IPS-15b (cell line): ENCODE data around the gene CHRM5.

Experiments
- H3K27me3 ChIP-seq: one replicate; pipeline ENCODE4 v1.6.1; 2013; ENCODE audit warnings: low read length; ENCODE audit not compliant: control insufficient read depth, insufficient read depth
- H3K36me3 ChIP-seq: one replicate; pipeline ENCODE4 v1.6.1; 2013; ENCODE audit warnings: low read length; ENCODE audit not compliant: control insufficient read depth, insufficient read depth
- H3K4me1 ChIP-seq: one replicate; pipeline ENCODE4 v1.6.1; 2013; ENCODE audit warnings: mild to moderate bottlenecking, low read length; ENCODE audit not compliant: control insufficient read depth, insufficient read depth
- H3K4me3 ChIP-seq: one replicate; pipeline ENCODE4 v1.5.1; 2013; ENCODE audit warnings: low read depth, low read length
- H3K9ac ChIP-seq: one replicate; pipeline ENCODE4 v1.6.1; 2013; ENCODE audit warnings: low read depth, mild to moderate bottlenecking, low read length
- H3K9me3 ChIP-seq: one replicate; pipeline ENCODE4 v1.6.1; 2013; ENCODE audit warnings: mild to moderate bottlenecking, low read length; ENCODE audit not compliant: control insufficient read depth, insufficient read depth

Gene CHRM5

GRCh38 chr15:33963831-33964664, 4.2 kb upstream of the CHRM5 start:
- H3K4me1 ChIP-seq, result no peaks in the 10 kb centered on the region
- H3K4me3 ChIP-seq, result no peak overlapping the region
- no peaks in the 10 kb centered on the region for H3K9me3 ChIP-seq
- H3K27me3 ChIP-seq, result no peaks in the 10 kb centered on the region
- H3K9ac ChIP-seq, result no peak overlapping the region
- no peaks in the 10 kb centered on the region for H3K36me3 ChIP-seq

- Histone ChIP-seq H3K4me1 (no peaks in the 10 kb centered on the region), H3K4me3 (no peak overlapping the region), H3K36me3 (no peaks in the 10 kb centered on the region), H3K9ac (no peak overlapping the region), H3K27me3 (no peaks in the 10 kb centered on the region), H3K9me3 (no peaks in the 10 kb centered on the region)
These were observed 3.6 kb upstream of the CHRM5 start for GRCh38 chr15:33964665-33965040.

- Histone ChIP-seq H3K4me1 (no peaks in the 10 kb centered on the region), H3K9me3 (no peaks in the 10 kb centered on the region), H3K27me3 (no peaks in the 10 kb centered on the region), H3K9ac (no peak overlapping the region), H3K4me3 (no peak overlapping the region), H3K36me3 (no peaks in the 10 kb centered on the region)
These were observed 524 bp downstream of the CHRM5 start for GRCh38 chr15:33968821-33969220.

- no peaks in the 10 kb centered on the region for H3K4me1 ChIP-seq
- no peak overlapping the region for H3K9ac ChIP-seq
- no peaks in the 10 kb centered on the region for H3K9me3 ChIP-seq
- no peak overlapping the region for H3K4me3 ChIP-seq
- no peaks in the 10 kb centered on the region for H3K36me3 ChIP-seq
- H3K27me3 ChIP-seq, result no peaks in the 10 kb centered on the region
These were observed 3.5 kb downstream of the CHRM5 start for GRCh38 chr15:33971811-33972210.

- no peaks in the 10 kb centered on the region for H3K27me3 ChIP-seq
- no peak overlapping the region for H3K4me3 ChIP-seq
- H3K9me3 ChIP-seq, result no peaks in the 10 kb centered on the region
- H3K9ac ChIP-seq, result no peak overlapping the region
- no peaks in the 10 kb centered on the region for H3K4me1 ChIP-seq
- H3K36me3 ChIP-seq, result no peaks in the 10 kb centered on the region
These were observed 6.8 kb downstream of the CHRM5 start for GRCh38 chr15:33975022-33975565.

- no peak overlapping the region for H3K9ac ChIP-seq
- no peak overlapping the region for H3K4me3 ChIP-seq
- no peaks in the 10 kb centered on the region for H3K4me1 ChIP-seq
These were observed 11.9 kb downstream of the CHRM5 start for GRCh38 chr15:33980159-33980558.

GRCh38 chr15:33982516-33982915, 14.2 kb downstream of the CHRM5 start:
- no peak overlapping the region for H3K4me3 ChIP-seq
- no peaks in the 10 kb centered on the region for H3K27me3 ChIP-seq
- H3K9me3 ChIP-seq, result no peaks in the 10 kb centered on the region
- H3K36me3 ChIP-seq, result no peaks in the 10 kb centered on the region
- no peaks in the 10 kb centered on the region for H3K4me1 ChIP-seq
- no peak overlapping the region for H3K9ac ChIP-seq

More at GRCh38 chr15:33980159-33980558, 11.9 kb downstream of the CHRM5 start:
- H3K9me3 ChIP-seq, result no peaks in the 10 kb centered on the region
- no peaks in the 10 kb centered on the region for H3K27me3 ChIP-seq
- H3K36me3 ChIP-seq, result no peaks in the 10 kb centered on the region

- H3K9ac ChIP-seq, result no peak overlapping the region
- H3K27me3 ChIP-seq, result no peaks in the 10 kb centered on the region
- no peaks in the 10 kb centered on the region for H3K9me3 ChIP-seq
- no peak overlapping the region for H3K4me3 ChIP-seq
- no peaks in the 10 kb centered on the region for H3K4me1 ChIP-seq
- H3K36me3 ChIP-seq, result no peaks in the 10 kb centered on the region
These were observed 17.0 kb downstream of the CHRM5 start for GRCh38 chr15:33985287-33985686.

- H3K36me3 ChIP-seq, result no peaks in the 10 kb centered on the region
- H3K27me3 ChIP-seq, result no peaks in the 10 kb centered on the region
- H3K9ac ChIP-seq, result no peak overlapping the region
- no peaks in the 10 kb centered on the region for H3K9me3 ChIP-seq
- H3K4me3 ChIP-seq, result no peak overlapping the region
- H3K4me1 ChIP-seq, result no peaks in the 10 kb centered on the region
These were observed 17.5 kb downstream of the CHRM5 start for GRCh38 chr15:33985751-33986150.

- no peaks in the 10 kb centered on the region for H3K9me3 ChIP-seq
- H3K27me3 ChIP-seq, result no peaks in the 10 kb centered on the region
- H3K9ac ChIP-seq, result no peak overlapping the region
- no peaks in the 10 kb centered on the region for H3K36me3 ChIP-seq
- H3K4me3 ChIP-seq, result no peak overlapping the region
- no peaks in the 10 kb centered on the region for H3K4me1 ChIP-seq
These were observed 19.1 kb downstream of the CHRM5 start for GRCh38 chr15:33987444-33987843.

- no peaks in the 10 kb centered on the region for H3K36me3 ChIP-seq
- H3K27me3 ChIP-seq, result no peaks in the 10 kb centered on the region
- H3K9me3 ChIP-seq, result no peaks in the 10 kb centered on the region
- no peak overlapping the region for H3K4me3 ChIP-seq
- no peak overlapping the region for H3K9ac ChIP-seq
- no peaks in the 10 kb centered on the region for H3K4me1 ChIP-seq
These were observed 20.1 kb downstream of the CHRM5 start for GRCh38 chr15:33988384-33988783.

- no peak overlapping the region for H3K9ac ChIP-seq
- H3K4me3 ChIP-seq, result no peak overlapping the region
- peaks cover 2% of the 10 kb centered on the region for H3K4me1 ChIP-seq
- H3K9me3 ChIP-seq, result no peaks in the 10 kb centered on the region
- H3K27me3 ChIP-seq, result no peaks in the 10 kb centered on the region
- no peaks in the 10 kb centered on the region for H3K36me3 ChIP-seq
These were observed 25.8 kb downstream of the CHRM5 start for GRCh38 chr15:33994005-33994615.
